Endodermal cell (in vitro differentiated cells): Measurements from ENCODE around the gene ILRUN. TPM values are rescaled to one million over a fixed set of nuclear protein-coding genes. Genes with fewer than 3 reads are reported as not detected.
"Not testable (repeated sequence)": the region's sequence is repeated elsewhere in the genome, so short reads cannot be mapped to it uniquely, and the experiment has no call there.

Experiments
- DNase-seq: peaks from one replicate; pipeline ENCODE4 v3.0.0-alpha.2; 2017
- H3K27ac ChIP-seq: 2 replicates; pipeline ENCODE4 v1.5.1; 2013; ENCODE audit warnings: mild to moderate bottlenecking, low read depth, low read length, moderate library complexity
- H3K27me3 ChIP-seq: 2 replicates; pipeline ENCODE4 v1.6.1; 2013; ENCODE audit warnings: mild to moderate bottlenecking, low read length, moderate library complexity; ENCODE audit not compliant: insufficient read depth, control insufficient read depth, poor library complexity, severe bottlenecking
- H3K36me3 ChIP-seq: 2 replicates; pipeline ENCODE4 v1.7.0; 2013; ENCODE audit warnings: mild to moderate bottlenecking, low read length, moderate library complexity; ENCODE audit not compliant: control insufficient read depth, insufficient read depth
- H3K4me1 ChIP-seq: one replicate; pipeline ENCODE4 v1.7.0; 2013; ENCODE audit warnings: low read length; ENCODE audit not compliant: control insufficient read depth, insufficient read depth
- H3K4me3 ChIP-seq: 2 replicates; pipeline ENCODE4 v1.5.1; 2013; ENCODE audit warnings: mild to moderate bottlenecking, low read length, moderate library complexity
- H3K9ac ChIP-seq: 2 replicates; pipeline ENCODE4 v1.6.1; 2013; ENCODE audit warnings: mild to moderate bottlenecking, low read length, moderate library complexity; ENCODE audit not compliant: poor library complexity, severe bottlenecking; ENCODE audit errors: extremely low read depth
- H3K9me3 ChIP-seq: 2 replicates; pipeline ENCODE4 v1.6.1; 2013; ENCODE audit warnings: mild to moderate bottlenecking, low read length, moderate library complexity; ENCODE audit not compliant: control insufficient read depth
- H3K27ac Mint-ChIP-seq: 2 replicates; pipeline ENCODE4 v1.8.0; 2020; ENCODE audit warnings: mixed read lengths
- H3K27me3 Mint-ChIP-seq: 2 replicates; pipeline ENCODE4 v1.8.0; 2021; ENCODE audit warnings: mild to moderate bottlenecking, mixed read lengths; ENCODE audit not compliant: insufficient read depth
- H3K36me3 Mint-ChIP-seq: 2 replicates; pipeline ENCODE4 v1.8.0; 2020; ENCODE audit warnings: low read depth, mixed read lengths
- H3K4me1 Mint-ChIP-seq: 2 replicates; pipeline ENCODE4 v1.8.0; 2020; ENCODE audit warnings: mixed read lengths
- H3K4me3 Mint-ChIP-seq: 2 replicates; pipeline ENCODE4 v1.8.0; 2020; ENCODE audit warnings: mild to moderate bottlenecking, moderate library complexity, mixed read lengths
- H3K9me3 Mint-ChIP-seq: 2 replicates; pipeline ENCODE4 v1.8.0; 2020; ENCODE audit warnings: mild to moderate bottlenecking, mixed read lengths
- WGBS, 2 experiments: methylation state at CpG; one replicate each; pipeline versions ENCODE4 v1.1.5 to v1.1.7; 2013; ENCODE audit warnings: missing lambda C conversion rate in 2 of 2, mixed read lengths in 1 of 2; ENCODE audit not compliant: insufficient coverage in 1 of 2, insufficient read length in 1 of 2; 5-methylcytosine and 5-hydroxymethylcytosine counted together
- total RNA-seq, 2 donors: library from RNA; stranded (reverse); fragmentation: NEBNext Ultra II Directional in 1 of 2; extraction: Animal tissue kit (Norgen Biotek cat#: 25700) in 1 of 2; gene quantifications; 2 replicates in 1 of 2; 3 replicates in 1 of 2; pipeline ENCODE4 v1.2.1, GENCODE V29; 2021
- TF ChIP-seq, protein P1 (sequence below): fragments of 200-600 bp; sonication (generic); conservative IDR thresholded peaks from 2 replicates; pipeline ENCODE4 v1.5.0; 2021; ENCODE audit warnings: antibody characterized with exemption, mild to moderate bottlenecking

ILRUN gene
- total RNA-seq, 2 donors from 2014 or later = 73.0 to 90.5 TPM

GRCh38 chr6:34718976-34719375 lies 22.4 kb upstream of the ILRUN start:
- no peak for DNase-seq
- Histone ChIP-seq H3K36me3 (no peaks in the 10 kb centered on the region), H3K9ac (no peak overlapping the region), H3K27ac (no peak overlapping the region), H3K4me3 (no peak overlapping the region), H3K4me1 (no peaks in the 10 kb centered on the region), H3K27me3 (no peaks in the 10 kb centered on the region), H3K9me3 (no peaks in the 10 kb centered on the region)
- Mint-ChIP-seq H3K27me3 (no peaks in the 10 kb centered on the region), H3K4me3 (no peak overlapping the region), H3K36me3 (no peaks in the 10 kb centered on the region), H3K27ac (no peak overlapping the region), H3K4me1 (peaks cover 9% of the 10 kb centered on the region), H3K9me3 (no peaks in the 10 kb centered on the region)
- TF ChIP-seq, protein P1, sequence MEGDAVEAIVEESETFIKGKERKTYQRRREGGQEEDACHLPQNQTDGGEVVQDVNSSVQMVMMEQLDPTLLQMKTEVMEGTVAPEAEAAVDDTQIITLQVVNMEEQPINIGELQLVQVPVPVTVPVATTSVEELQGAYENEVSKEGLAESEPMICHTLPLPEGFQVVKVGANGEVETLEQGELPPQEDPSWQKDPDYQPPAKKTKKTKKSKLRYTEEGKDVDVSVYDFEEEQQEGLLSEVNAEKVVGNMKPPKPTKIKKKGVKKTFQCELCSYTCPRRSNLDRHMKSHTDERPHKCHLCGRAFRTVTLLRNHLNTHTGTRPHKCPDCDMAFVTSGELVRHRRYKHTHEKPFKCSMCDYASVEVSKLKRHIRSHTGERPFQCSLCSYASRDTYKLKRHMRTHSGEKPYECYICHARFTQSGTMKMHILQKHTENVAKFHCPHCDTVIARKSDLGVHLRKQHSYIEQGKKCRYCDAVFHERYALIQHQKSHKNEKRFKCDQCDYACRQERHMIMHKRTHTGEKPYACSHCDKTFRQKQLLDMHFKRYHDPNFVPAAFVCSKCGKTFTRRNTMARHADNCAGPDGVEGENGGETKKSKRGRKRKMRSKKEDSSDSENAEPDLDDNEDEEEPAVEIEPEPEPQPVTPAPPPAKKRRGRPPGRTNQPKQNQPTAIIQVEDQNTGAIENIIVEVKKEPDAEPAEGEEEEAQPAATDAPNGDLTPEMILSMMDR = no peak
- WGBS, 2 experiments = 91 to 100% methylated on average over 1 to 4 of the region's 4 CpGs

DNA sequence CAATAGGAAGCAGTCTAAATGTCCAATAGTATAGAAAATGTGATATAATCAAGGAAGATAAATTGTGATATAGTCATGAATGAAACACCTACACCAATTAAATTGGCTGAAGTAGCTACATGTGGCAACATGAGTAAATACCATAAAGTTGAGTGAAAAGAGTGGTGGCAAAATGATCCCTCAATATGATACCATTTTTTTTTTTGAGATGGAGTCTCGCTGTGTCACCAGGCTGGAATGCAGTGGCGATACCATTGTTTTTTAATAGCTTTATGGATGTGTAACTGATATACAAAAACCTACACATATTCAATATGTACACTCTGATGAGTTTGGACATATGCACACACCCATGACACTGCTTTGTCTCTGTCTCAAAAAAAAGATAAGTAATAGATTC lies 20.9 kb upstream of the ILRUN start:
- Mint-ChIP-seq H3K27me3 (no peaks in the 10 kb centered on the region), H3K36me3 (no peaks in the 10 kb centered on the region), H3K27ac (no peak overlapping the region), H3K4me1 (peaks cover 9% of the 10 kb centered on the region), H3K9me3 (no peaks in the 10 kb centered on the region), H3K4me3 (no peak overlapping the region)
- Histone ChIP-seq H3K27ac (no peak overlapping the region), H3K4me3 (no peak overlapping the region), H3K4me1 (no peaks in the 10 kb centered on the region), H3K9me3 (no peaks in the 10 kb centered on the region), H3K36me3 (no peaks in the 10 kb centered on the region), H3K27me3 (no peaks in the 10 kb centered on the region), H3K9ac (no peak overlapping the region)
- no peak for DNase-seq
- WGBS, 2 experiments = 100% methylated on average over 1 of the region's 2 CpGs; no CpG with 5 or more reads in 1 of the 2 experiments
- TF ChIP-seq, protein P1 = no peak

DNA sequence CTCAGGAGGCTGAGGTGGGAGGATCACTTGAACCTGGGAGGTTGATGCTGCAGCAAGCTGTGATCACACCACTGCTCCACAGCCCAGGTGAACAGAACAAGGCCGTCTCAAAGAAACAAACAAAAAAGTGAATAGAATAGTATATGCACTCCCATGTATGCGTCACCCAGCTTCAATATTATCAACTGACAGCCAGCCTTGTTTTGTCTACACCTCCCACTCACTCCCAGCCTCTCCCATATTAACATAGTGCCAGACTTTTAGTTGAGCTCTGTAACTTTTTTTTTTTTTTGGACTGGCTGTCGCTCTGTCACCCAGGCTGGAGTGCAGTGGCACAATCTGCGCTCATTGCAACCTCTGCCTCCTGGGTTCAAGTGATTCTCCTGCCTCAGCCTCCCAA lies 18.1 kb upstream of the ILRUN start:
- Mint-ChIP-seq H3K36me3 (no peaks in the 10 kb centered on the region), H3K27ac (no peak overlapping the region), H3K27me3 (no peaks in the 10 kb centered on the region), H3K9me3 (no peaks in the 10 kb centered on the region), H3K4me3 (no peak overlapping the region), H3K4me1 (peaks cover 5% of the 10 kb centered on the region)
- H3K27ac ChIP-seq = no peak overlapping the region
- DNase-seq = no peak
- 93 to 96% methylated on average over 2 to 4 of the region's 4 CpGs for WGBS, 2 experiments
- H3K27me3 ChIP-seq = no peaks in the 10 kb centered on the region
- no peak overlapping the region for H3K4me3 ChIP-seq
- H3K36me3 ChIP-seq = no peaks in the 10 kb centered on the region
- TF ChIP-seq, protein P1 = no peak
- no peaks in the 10 kb centered on the region for H3K4me1 ChIP-seq
- H3K9me3 ChIP-seq = no peaks in the 10 kb centered on the region
- no peak overlapping the region for H3K9ac ChIP-seq

GRCh38 chr6:34712881-34713280 lies 16.3 kb upstream of the ILRUN start:
- H3K9me3 Mint-ChIP-seq, H3K36me3 ChIP-seq, H3K4me3 ChIP-seq, H3K27ac ChIP-seq, H3K27me3 ChIP-seq, H3K27me3 Mint-ChIP-seq, H3K4me1 ChIP-seq, H3K36me3 Mint-ChIP-seq, H3K9ac ChIP-seq, H3K27ac Mint-ChIP-seq, DNase-seq, H3K4me3 Mint-ChIP-seq, H3K4me1 Mint-ChIP-seq, H3K9me3 ChIP-seq: not testable (repeated sequence)
- WGBS, 2 experiments = 92 to 95% methylated on average over 2 to 6 of the region's 7 CpGs
